SU-DHL-6 (cell line): ENCODE measurements around the gene KIF1A.

Source experiments
- H2AFZ ChIP-seq: fragments of 200-600 bp; sonication (generic); 2 replicates; pipeline ENCODE4 v1.6.1; 2014; ENCODE audit warnings: low read depth, mild to moderate bottlenecking, moderate library complexity, mixed read lengths, antibody characterized with exemption, low read length; ENCODE audit not compliant: severe bottlenecking
- H3F3A ChIP-seq: fragments of 200-600 bp; shearing (Covaris generic); 2 replicates; pipeline ENCODE4 v1.6.0; 2016; ENCODE audit warnings: antibody characterized with exemption, mild to moderate bottlenecking; ENCODE audit not compliant: insufficient read depth
- H3K27ac ChIP-seq: fragments of 200-600 bp; sonication (generic); 2 replicates; pipeline ENCODE4 v1.5.1; 2016; ENCODE audit warnings: low read depth, mild to moderate bottlenecking, low read length, moderate library complexity, mixed read lengths
- H3K27me3 ChIP-seq: fragments of 200-600 bp; sonication (generic), shearing (Covaris generic); 2 replicates; pipeline ENCODE4 v1.6.0; 2014; ENCODE audit warnings: mild to moderate bottlenecking, low read length
- H3K36me3 ChIP-seq: fragments of 200-600 bp; sonication (generic); 2 replicates; pipeline ENCODE4 v1.6.1; 2014; ENCODE audit warnings: mild to moderate bottlenecking, low read length, mixed read lengths
- H3K4me2 ChIP-seq: fragments of 300-600, 200-600 bp; shearing (Covaris generic), sonication (generic); 2 replicates; pipeline ENCODE4 v1.6.0; 2014; ENCODE audit warnings: low read length, low read depth, mild to moderate bottlenecking; ENCODE audit not compliant: poor library complexity, severe bottlenecking
- H3K4me3 ChIP-seq: fragments of 200-600 bp; sonication (generic); 2 replicates; pipeline ENCODE4 v1.5.1; 2014; ENCODE audit warnings: antibody characterized with exemption, low read length, mild to moderate bottlenecking, mixed read lengths; ENCODE audit not compliant: insufficient read depth, poor library complexity, severe bottlenecking
- H3K79me2 ChIP-seq: fragments of 200-600 bp; sonication (generic); 2 replicates; pipeline ENCODE4 v1.6.1; 2014; ENCODE audit warnings: mild to moderate bottlenecking, low read length, moderate library complexity; ENCODE audit not compliant: insufficient read depth
- H3K9ac ChIP-seq: fragments of 200-600 bp; sonication (generic); 2 replicates; pipeline ENCODE4 v1.7.0; 2014; ENCODE audit warnings: mild to moderate bottlenecking, low read length
- H3K9me2 ChIP-seq: fragments of 200-600 bp; sonication (generic); replicated peaks from 2 replicates; pipeline ENCODE4 v1.6.1; 2014; ENCODE audit warnings: low read length; ENCODE audit not compliant: insufficient read depth
- H3K9me3 ChIP-seq: fragments of 200-600 bp; sonication (generic); 2 replicates; pipeline ENCODE4 v1.6.1; 2014; ENCODE audit warnings: low read length, mixed read lengths; ENCODE audit not compliant: insufficient read depth
- H4K20me1 ChIP-seq: fragments of 200-600 bp; sonication (generic); 2 replicates; pipeline ENCODE4 v1.6.1; 2014; ENCODE audit warnings: low read depth, mild to moderate bottlenecking, antibody characterized with exemption, low read length, moderate library complexity, mixed read lengths
- EZH2phosphoT487 ChIP-seq: fragments of 200-600 bp; sonication (generic), shearing (Covaris generic); conservative IDR thresholded peaks from 2 replicates; pipeline ENCODE4 v1.6.1; 2018; ENCODE audit warnings: mild to moderate bottlenecking, antibody characterized with exemption, low read length, moderate library complexity, mixed read lengths
- TF ChIP-seq, protein P1 (sequence below): fragments of 200-600 bp; sonication (generic); IDR thresholded peaks from one replicate; pipeline ENCODE4 v1.5.1; 2017; ENCODE audit warnings: antibody characterized with exemption, mild to moderate bottlenecking, low read length, moderate library complexity; ENCODE audit not compliant: insufficient read depth, poor library complexity, severe bottlenecking

KIF1A gene

DNA sequence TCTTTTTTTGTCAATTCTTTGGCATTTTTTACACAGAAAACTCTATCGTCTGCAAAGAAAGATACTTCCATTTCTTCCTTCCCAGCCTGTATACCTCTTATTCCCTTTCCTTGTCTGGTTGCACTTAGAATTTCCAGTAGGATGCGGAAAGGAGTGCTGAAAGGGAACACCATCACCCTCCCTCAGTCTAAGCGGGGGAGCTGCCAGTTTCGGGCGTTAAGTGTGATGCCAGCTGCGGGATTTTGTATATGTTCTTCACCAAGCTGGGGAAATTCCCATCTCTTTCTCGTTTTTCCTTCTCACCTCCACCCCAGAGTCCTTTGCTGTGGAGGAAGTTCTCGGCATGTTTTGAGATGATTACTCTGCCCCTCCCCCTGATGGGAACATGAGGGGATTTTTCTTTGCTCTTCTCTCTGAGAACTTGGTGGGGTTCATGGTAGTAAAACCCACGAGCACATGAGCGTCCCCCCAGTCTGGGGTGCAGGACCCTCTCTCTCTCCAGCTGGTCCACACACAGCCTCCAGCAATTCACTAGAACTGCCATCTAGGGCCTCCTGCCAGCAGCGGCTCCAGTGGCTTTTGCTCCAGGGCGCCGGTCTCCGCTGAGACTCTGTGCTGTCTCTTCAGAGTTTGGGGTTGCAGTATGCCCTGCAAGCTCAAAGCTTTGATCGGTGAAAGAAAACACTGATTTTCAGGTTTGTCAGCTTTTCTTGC, 112.8 kb downstream of the KIF1A start:
- TF ChIP-seq EZH2phosphoT487, result no peak
- TF ChIP-seq, protein P1, sequence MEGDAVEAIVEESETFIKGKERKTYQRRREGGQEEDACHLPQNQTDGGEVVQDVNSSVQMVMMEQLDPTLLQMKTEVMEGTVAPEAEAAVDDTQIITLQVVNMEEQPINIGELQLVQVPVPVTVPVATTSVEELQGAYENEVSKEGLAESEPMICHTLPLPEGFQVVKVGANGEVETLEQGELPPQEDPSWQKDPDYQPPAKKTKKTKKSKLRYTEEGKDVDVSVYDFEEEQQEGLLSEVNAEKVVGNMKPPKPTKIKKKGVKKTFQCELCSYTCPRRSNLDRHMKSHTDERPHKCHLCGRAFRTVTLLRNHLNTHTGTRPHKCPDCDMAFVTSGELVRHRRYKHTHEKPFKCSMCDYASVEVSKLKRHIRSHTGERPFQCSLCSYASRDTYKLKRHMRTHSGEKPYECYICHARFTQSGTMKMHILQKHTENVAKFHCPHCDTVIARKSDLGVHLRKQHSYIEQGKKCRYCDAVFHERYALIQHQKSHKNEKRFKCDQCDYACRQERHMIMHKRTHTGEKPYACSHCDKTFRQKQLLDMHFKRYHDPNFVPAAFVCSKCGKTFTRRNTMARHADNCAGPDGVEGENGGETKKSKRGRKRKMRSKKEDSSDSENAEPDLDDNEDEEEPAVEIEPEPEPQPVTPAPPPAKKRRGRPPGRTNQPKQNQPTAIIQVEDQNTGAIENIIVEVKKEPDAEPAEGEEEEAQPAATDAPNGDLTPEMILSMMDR, result no peak
- Histone ChIP-seq H3K9me3 (no peaks in the 10 kb centered on the region), H3K4me2 (no peak overlapping the region), H3K9me2 (no peaks in the 10 kb centered on the region), H3K9ac (no peak overlapping the region), H4K20me1 (no peaks in the 10 kb centered on the region), H3K4me3 (no peak overlapping the region), H3K79me2 (no peaks in the 10 kb centered on the region), H3K27me3 (no peaks in the 10 kb centered on the region), H3F3A (no peaks in the 10 kb centered on the region), H3K36me3 (no peaks in the 10 kb centered on the region), H2AFZ (no peak overlapping the region), H3K27ac (no peak overlapping the region)

DNA sequence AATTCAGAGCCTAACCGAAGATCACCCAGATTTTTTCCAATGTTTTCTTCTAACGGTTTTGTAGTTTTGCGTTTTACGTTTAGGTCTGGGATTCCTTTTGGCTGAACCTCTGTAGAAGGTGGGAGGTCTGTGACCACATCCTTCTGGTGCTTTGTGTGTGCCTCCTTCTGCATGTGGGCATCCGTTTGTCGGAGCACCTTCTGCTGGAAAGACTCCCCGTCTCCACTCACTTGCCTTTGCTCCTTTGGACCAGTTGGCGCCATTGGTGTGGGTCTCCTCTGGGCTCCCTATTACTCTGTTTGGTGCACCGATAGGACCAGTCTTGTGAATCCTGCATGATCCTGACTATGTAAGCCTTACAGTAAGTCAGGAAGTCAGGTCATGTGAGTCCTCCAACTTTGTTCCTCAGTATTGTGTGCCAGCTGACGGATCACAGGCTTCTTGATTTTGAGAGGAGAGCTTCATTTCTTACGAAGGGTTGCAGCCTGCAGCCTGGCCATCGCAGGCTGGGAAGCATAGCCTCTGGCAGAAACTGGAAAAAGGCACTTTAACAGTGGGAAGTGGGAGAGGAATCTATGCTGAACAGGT, 114.7 kb downstream of the KIF1A start:
- Histone ChIP-seq H2AFZ (no peak overlapping the region), H3K9me2 (no peaks in the 10 kb centered on the region), H3K36me3 (no peaks in the 10 kb centered on the region), H4K20me1 (no peaks in the 10 kb centered on the region), H3K79me2 (no peaks in the 10 kb centered on the region), H3K4me3 (no peak overlapping the region), H3K27me3 (no peaks in the 10 kb centered on the region), H3K4me2 (no peak overlapping the region), H3F3A (no peaks in the 10 kb centered on the region), H3K9me3 (no peaks in the 10 kb centered on the region), H3K9ac (no peak overlapping the region), H3K27ac (no peak overlapping the region)
- TF ChIP-seq, protein P1, result no peak
- no peak for TF ChIP-seq EZH2phosphoT487

DNA sequence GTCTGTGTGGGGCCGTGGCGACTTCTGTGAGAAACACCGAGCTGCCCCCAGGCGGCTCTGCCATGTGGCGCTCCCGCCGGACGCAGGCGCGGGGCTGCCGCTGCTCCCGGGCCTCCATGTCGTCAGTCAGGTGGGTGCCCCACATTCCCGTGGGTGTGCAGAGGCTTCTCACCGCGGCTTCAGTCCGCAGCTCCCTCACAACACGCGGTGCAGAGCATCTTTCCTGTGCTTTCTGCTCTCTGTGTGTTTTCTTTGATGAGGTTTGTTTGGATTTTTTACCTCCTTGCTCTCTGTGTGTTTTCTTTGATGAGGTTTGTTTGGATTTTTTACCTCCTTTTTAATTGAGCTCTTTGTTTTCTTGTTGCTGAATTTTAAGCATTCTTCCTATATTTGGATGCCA, 115.4 kb downstream of the KIF1A start:
- no peaks in the 10 kb centered on the region for H3K27me3 ChIP-seq
- H3K27ac ChIP-seq, result no peak overlapping the region
- no peaks in the 10 kb centered on the region for H3K9me2 ChIP-seq
- H3K4me2 ChIP-seq, result no peak overlapping the region
- H3K9ac ChIP-seq, result no peak overlapping the region
- no peak overlapping the region for H3K4me3 ChIP-seq
- no peaks in the 10 kb centered on the region for H3K36me3 ChIP-seq
- TF ChIP-seq EZH2phosphoT487, result no peak
- TF ChIP-seq, protein P1, result no peak
- no peaks in the 10 kb centered on the region for H4K20me1 ChIP-seq
- H2AFZ ChIP-seq, result no peak overlapping the region
- H3F3A ChIP-seq, result no peaks in the 10 kb centered on the region
- H3K9me3 ChIP-seq, result no peaks in the 10 kb centered on the region
- H3K79me2 ChIP-seq, result no peaks in the 10 kb centered on the region
